Measurements from ENCODE around the gene PRR5. TPM values are rescaled to one million over a fixed set of nuclear protein-coding genes. Genes with fewer than 3 reads are reported as not detected.

The PRR5 gene
- total RNA-seq, 1 experiment from 2014 or later: 11.8 TPM

GRCh38 chr22:44683881-44684280 lies 18.1 kb upstream of the PRR5 start:
- H3K9me3 Mint-ChIP-seq: no peaks in the 10 kb centered on the region
- H3K4me1 Mint-ChIP-seq: peaks cover 10 to 29% of the 10 kb centered on the region in 2 experiments
- H3K27me3 ChIP-seq (ENCODE audit: insufficient read depth, low read length): no peaks in the 10 kb centered on the region
- no peak overlapping the region for H2AFZ ChIP-seq (ENCODE audit: low read length)
- no peak overlapping the region for H3K4me3 Mint-ChIP-seq
- no peaks in the 10 kb centered on the region for H3K79me2 ChIP-seq (ENCODE audit: insufficient read depth, low read length)
- no peak overlapping the region for H3T11ph ChIP-seq (ENCODE audit: low read length)
- no peak overlapping the region for H4K8ac ChIP-seq (replicated peaks; ENCODE audit: insufficient read length, low read depth, low read length)
- no peak overlapping the region for H3K27ac ChIP-seq (ENCODE audit: insufficient read length, low read depth, low read length)
- no peak overlapping the region for H3K27ac Mint-ChIP-seq
- H3K56ac ChIP-seq (ENCODE audit: insufficient read length, low read depth, low read length): no peak overlapping the region
- no peak overlapping the region for H2BK12ac ChIP-seq (ENCODE audit: insufficient read length, low read depth, low read length)
- no peaks in the 10 kb centered on the region for H3K23me2 ChIP-seq (ENCODE audit: insufficient read length, low read depth, low read length, poor library complexity, severe bottlenecking)
- no peaks in the 10 kb centered on the region for H4K20me1 ChIP-seq (ENCODE audit: control insufficient read depth, insufficient read depth, insufficient read length)
- WGBS (ENCODE audit: extremely low coverage, insufficient read length, low lambda C conversion rate): no CpG with 5 or more reads among the region's 8 CpGs
- no peak overlapping the region for H3K23ac ChIP-seq (ENCODE audit: insufficient read length, low read depth, low read length)
- H3K9me3 ChIP-seq (ENCODE audit: control insufficient read depth, low read depth, low read length): no peaks in the 10 kb centered on the region
- H3K18ac ChIP-seq (ENCODE audit: insufficient read length, low read depth, low read length): no peak overlapping the region
- H3K14ac ChIP-seq (ENCODE audit: insufficient read depth, low read length): no peak overlapping the region
- H2BK5ac ChIP-seq (ENCODE audit: insufficient read length, low read length): no peak overlapping the region
- no peaks in the 10 kb centered on the region for H3K79me1 ChIP-seq (ENCODE audit: insufficient read depth, low read depth, low read length, poor library complexity, severe bottlenecking)
- no peak overlapping the region for H3K4me2 ChIP-seq (ENCODE audit: insufficient read depth, insufficient read length, low read length)
- no peak overlapping the region for H3K4ac ChIP-seq (ENCODE audit: low read depth, low read length)
- H3K36me3 Mint-ChIP-seq (ENCODE audit: insufficient read depth in 1 of 3, low read depth in 3 of 3): no peaks in the 10 kb centered on the region
- H2AK5ac ChIP-seq (ENCODE audit: insufficient read length, low read length): no peak overlapping the region
- peaks cover 3% of the 10 kb centered on the region; the same call in 1 of the 2 replicates for H3K27me3 Mint-ChIP-seq (ENCODE audit: low read depth)
- H4K91ac ChIP-seq (ENCODE audit: insufficient read length, low read depth, low read length): no peak overlapping the region
- H2BK120ac ChIP-seq (ENCODE audit: low read depth, low read length, poor library complexity, severe bottlenecking): no peak overlapping the region
- no peak overlapping the region for H4K5ac ChIP-seq (ENCODE audit: insufficient read length, low read depth, low read length)
- no peak overlapping the region for H2BK20ac ChIP-seq (ENCODE audit: low read depth, low read length, poor library complexity, severe bottlenecking)
- no peaks in the 10 kb centered on the region for H3K4me1 ChIP-seq (ENCODE audit: insufficient read depth, low read length)
- no peak overlapping the region for H3K9ac ChIP-seq (ENCODE audit: extremely low read depth, insufficient read length, low read length)
- no peak overlapping the region for H2BK15ac ChIP-seq (ENCODE audit: low read depth, low read length)
- DNase-seq: no peak
- TF ChIP-seq, protein P1, sequence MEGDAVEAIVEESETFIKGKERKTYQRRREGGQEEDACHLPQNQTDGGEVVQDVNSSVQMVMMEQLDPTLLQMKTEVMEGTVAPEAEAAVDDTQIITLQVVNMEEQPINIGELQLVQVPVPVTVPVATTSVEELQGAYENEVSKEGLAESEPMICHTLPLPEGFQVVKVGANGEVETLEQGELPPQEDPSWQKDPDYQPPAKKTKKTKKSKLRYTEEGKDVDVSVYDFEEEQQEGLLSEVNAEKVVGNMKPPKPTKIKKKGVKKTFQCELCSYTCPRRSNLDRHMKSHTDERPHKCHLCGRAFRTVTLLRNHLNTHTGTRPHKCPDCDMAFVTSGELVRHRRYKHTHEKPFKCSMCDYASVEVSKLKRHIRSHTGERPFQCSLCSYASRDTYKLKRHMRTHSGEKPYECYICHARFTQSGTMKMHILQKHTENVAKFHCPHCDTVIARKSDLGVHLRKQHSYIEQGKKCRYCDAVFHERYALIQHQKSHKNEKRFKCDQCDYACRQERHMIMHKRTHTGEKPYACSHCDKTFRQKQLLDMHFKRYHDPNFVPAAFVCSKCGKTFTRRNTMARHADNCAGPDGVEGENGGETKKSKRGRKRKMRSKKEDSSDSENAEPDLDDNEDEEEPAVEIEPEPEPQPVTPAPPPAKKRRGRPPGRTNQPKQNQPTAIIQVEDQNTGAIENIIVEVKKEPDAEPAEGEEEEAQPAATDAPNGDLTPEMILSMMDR (conservative IDR thresholded peaks at IDR 0.05): no peak
